GM10847 (cell line): ENCODE data around the gene ATP6V1C2.

ENCODE experiments used
- POLR2A ChIP-seq: IDR thresholded peaks from 2 replicates; pipeline ENCODE4 v1.6.1; 2011; ENCODE audit not compliant: insufficient read length; ENCODE audit errors: extremely low read depth

The ATP6V1C2 gene

GRCh38 chr2:10712185-10712809 lies 9.1 kb upstream of the ATP6V1C2 start:
- no peak for TF ChIP-seq POLR2A

GRCh38 chr2:10716581-10716980 lies 4.8 kb upstream of the ATP6V1C2 start:
- TF ChIP-seq POLR2A, result no peak

GRCh38 chr2:10717628-10718027 lies 3.8 kb upstream of the ATP6V1C2 start:
- no peak for TF ChIP-seq POLR2A

- no peak for TF ChIP-seq POLR2A
These were observed 1.1 kb upstream of the ATP6V1C2 start for GRCh38 chr2:10720306-10720705.

GRCh38 chr2:10720947-10721395 lies 459 bp upstream of the ATP6V1C2 start:
- TF ChIP-seq POLR2A, result no peak

- TF ChIP-seq POLR2A, result no peak
These were observed 909 bp downstream of the ATP6V1C2 start for GRCh38 chr2:10722252-10722825.

- no peak for TF ChIP-seq POLR2A
These were observed 11.6 kb downstream of the ATP6V1C2 start for GRCh38 chr2:10732924-10733565.

- no peak for TF ChIP-seq POLR2A
These were observed 12.1 kb downstream of the ATP6V1C2 start for GRCh38 chr2:10733566-10733925.

- TF ChIP-seq POLR2A, result no peak
These were observed 12.6 kb downstream of the ATP6V1C2 start for GRCh38 chr2:10733980-10734379.

GRCh38 chr2:10738192-10738591 lies 16.8 kb downstream of the ATP6V1C2 start:
- no peak for TF ChIP-seq POLR2A

- no peak for TF ChIP-seq POLR2A
These were observed 18.8 kb downstream of the ATP6V1C2 start for GRCh38 chr2:10740226-10740625.

GRCh38 chr2:10741139-10741538 lies 19.7 kb downstream of the ATP6V1C2 start:
- no peak for TF ChIP-seq POLR2A

- no peak for TF ChIP-seq POLR2A
These were observed 21.2 kb downstream of the ATP6V1C2 start for GRCh38 chr2:10742666-10743065.

- no peak for TF ChIP-seq POLR2A
These were observed 29.2 kb downstream of the ATP6V1C2 start for GRCh38 chr2:10750610-10751009.

- no peak for TF ChIP-seq POLR2A
These were observed 30.8 kb downstream of the ATP6V1C2 start for GRCh38 chr2:10752236-10752635.

- no peak for TF ChIP-seq POLR2A
These were observed 31.7 kb downstream of the ATP6V1C2 start for GRCh38 chr2:10753156-10753555.

- TF ChIP-seq POLR2A, result no peak
These were observed 32.4 kb downstream of the ATP6V1C2 start for GRCh38 chr2:10753876-10754275.
